Measurements from ENCODE around the gene GABRG3.
"Not testable (repeated sequence)": the region's sequence is repeated elsewhere in the genome, so short reads cannot be mapped to it uniquely, and the experiment has no call there.

Gene GABRG3

DNA sequence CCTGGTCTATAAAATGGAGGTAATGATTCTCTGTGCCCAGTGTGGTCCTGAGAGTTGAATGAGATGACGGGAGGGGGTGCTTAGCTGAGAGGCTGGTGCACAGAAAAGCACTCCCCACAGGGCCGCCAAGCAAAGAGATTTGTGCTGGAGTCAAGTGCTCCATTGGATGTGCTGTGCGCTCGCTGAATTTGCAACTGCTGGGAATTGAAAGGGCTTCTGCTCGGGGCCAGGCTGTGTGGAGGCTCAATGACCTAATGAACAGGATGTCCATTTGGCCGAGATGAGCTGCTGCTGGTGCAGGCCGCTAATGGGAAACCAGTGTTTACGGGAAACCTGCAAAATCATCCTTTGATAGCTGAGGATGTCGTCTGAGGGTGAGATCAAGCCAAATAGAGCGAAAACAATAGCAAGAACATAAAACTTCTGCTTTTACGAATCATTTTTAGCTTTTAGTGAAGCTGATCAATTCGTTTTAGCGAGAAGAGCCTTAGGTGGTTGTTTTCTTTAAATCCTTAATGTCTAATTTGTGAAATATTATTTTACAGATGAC, 211.7 kb downstream of the GABRG3 start:
- no peak for DNase-seq (ENCODE audit: low read depth)

DNA sequence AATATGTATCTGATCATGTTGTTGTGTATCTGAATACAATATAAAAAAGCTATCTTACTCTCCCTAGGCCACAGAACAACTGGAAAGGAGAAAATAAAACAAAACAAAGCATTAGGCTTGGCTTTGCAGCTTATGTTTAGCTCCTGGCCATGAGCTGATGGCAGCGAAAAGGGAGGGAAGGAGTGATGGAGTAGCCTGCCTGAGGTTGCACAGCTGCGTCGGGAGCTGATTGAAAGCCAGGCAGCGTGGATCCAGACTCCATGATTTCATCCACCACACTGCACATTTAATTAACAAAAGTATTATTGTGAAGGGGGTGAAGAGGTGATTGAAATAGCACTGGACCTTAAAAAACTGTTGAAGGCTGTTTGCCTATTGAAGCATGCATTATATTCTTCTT, 212.2 kb downstream of the GABRG3 start:
- no peak for DNase-seq (ENCODE audit: low read depth)

DNA sequence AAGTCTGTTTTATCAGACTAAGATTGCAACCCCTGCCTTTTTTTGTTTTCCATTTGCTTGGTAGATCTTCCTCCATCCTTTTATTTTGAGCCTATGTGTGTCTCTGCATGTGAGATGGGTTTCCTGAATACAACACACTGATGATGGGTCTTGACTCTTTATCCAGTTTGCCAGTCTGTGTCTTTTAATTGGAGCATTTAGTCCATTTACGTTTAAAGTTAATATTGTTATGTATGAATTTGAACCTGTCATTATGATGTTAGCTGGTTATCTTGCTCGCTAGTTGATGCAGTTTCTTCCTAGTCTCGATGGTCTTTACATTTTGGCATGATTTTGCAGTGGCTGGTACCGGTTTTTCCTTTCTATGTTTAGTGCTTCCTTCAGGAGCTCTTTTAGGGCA, 220.5 kb downstream of the GABRG3 start:
- not testable (repeated sequence) for DNase-seq (ENCODE audit: low read depth)

DNA sequence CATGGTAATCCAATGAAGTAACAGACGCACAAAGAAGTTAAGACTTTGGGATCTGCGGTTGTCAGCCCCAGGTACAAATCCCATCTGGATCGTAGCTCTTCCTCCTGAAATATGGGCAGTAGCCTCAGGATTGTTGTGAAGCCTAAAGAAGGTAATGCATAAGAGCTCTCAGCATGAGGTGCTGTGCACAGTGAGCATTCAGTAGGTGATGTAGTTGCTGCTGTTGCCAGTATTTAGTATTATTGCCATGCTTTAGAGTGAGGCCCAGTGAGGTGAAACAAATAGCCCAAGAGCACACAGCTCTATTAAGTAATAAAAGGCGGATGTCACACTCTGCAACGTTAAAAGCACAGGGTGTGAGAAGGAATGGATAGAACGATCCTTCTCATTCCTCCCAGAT, 225.7 kb downstream of the GABRG3 start:
- DNase-seq (ENCODE audit: low read depth), result no peak

DNA sequence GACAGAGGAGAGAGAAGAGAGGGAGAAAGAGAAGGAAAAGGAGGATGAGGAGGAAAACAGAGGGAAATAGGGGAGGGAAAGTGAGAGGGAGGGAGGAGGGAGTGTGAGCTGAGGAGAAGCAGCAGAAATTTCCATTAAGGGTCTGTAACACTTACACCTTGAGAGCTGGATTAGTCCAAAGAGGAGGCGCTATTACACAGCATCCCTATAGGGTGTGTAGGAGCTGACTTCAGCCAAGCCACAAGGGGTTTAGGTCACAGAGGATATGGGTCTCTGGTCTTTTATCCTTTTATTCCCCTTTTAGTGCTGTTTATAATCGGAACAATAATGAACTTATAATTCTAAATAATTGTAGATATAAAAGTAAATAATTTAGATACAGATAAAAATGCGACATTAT, 230.4 kb downstream of the GABRG3 start:
- DNase-seq (ENCODE audit: low read depth), result no peak

DNA sequence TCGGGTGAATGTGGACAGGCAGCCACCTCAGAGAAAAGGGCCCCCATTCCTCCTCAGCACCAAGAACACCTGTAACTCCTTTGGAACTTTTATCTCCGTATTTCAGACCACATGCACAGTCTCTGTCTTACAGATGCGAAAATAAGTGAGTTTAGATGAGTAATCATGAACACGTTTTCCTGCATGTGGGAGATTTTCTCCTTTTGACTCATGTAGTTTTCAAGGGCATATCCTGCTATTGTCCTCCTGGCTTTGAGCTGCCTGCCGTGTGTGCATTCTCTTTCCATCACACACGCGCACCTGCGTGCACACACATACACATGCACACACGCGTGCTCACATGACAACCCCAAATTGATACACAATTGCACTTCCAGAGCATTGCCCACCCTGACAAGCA, 239.2 kb downstream of the GABRG3 start:
- no peak for DNase-seq (ENCODE audit: low read depth)

DNA sequence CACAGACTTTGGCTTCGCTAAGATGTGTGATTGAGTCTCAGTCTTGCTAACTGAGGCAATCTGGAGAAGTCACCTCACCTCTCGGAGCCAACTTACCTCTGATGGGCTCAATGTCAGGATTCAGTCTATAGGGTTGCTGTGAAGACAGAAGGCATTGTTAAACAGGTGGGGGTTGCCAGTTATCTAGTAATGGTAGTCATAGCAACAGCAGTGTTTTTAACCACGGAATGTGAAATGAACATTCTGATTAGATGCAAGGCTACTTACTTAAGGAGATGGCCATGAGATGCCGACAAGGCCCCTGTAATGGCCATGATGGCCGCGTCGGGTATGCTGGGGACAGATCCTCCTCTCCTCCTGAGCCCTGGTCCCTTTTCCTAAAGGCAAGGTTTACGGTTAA, 243.1 kb downstream of the GABRG3 start:
- no peak for DNase-seq (ENCODE audit: low read depth)

DNA sequence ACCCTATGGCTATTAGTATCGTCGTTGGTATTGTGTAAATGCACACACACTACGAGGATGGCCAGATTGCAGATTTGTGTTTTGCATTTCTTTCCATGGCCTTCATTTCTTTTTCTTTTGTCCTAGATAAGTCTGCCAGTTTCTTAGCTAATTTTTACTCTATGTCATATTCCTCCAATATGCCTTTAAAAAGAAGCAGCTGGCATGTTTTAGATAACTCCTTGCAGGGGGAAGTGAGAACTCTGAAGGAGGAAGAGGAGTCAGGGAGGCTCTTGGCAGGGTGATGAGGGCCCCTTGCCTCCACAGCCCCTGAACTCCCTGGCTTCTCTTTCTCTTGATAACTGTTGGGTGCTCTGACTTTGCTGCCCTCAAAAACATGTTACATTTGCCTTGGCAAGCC, 244.0 kb downstream of the GABRG3 start:
- no peak for DNase-seq (ENCODE audit: low read depth)

DNA sequence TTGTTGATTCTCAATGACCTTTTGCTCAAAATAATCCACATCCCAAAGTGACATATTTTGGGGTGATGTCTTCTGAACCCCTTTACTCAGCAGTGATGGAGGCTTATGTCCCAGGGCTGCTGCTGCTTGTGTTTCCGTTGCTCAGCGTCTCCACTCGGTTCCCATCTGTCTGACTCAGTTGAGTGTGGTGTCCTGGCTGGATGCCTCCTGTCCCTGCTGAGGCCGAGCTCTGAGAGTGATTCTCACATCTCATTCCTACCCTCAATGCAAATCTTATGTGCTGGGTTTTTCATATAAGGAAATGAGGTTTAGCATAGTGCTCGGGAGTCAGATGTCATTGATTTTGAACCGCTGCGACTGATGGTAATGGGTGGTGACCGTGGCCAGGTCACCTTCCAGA, 247.4 kb downstream of the GABRG3 start:
- DNase-seq (ENCODE audit: low read depth), result no peak

DNA sequence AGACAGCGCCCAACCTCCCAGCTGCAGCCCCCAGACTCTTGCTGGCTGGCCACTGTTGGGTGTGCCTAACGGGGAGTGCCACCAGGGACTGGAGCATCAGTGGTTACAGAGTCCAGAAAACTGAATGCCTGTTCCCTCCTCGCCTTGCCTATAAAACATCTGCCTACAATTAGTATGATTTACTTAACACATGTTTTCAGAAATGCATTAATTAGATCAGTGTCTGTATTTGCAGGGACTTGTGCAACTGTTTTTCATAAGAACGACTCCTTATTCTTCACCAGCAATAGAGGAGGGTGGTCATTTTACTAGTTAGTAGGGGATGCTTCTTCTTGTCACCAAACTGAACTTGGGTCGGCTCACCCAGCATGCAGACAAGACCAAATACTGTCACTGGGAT, 248.7 kb downstream of the GABRG3 start:
- no peak for DNase-seq (ENCODE audit: low read depth)

DNA sequence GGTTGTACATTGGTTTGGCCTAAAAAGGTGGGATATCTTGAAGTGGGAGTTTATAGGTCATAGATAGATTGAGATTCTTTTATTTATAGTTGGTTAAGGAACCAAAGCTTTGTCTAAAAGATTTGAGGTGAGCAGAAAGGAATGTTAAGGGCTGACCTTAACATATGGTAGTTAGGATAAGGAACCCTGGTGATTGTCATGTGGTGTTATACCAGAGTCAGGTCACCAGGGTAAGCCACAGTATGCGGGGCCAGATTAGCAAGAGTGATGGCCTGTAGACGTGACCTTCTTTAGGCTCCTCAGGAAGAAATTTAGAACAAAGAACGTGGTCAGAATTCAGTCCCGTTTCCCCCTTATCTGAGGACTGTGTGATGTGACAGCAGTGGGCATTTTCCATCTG, 249.2 kb downstream of the GABRG3 start:
- DNase-seq (ENCODE audit: low read depth), result no peak

DNA sequence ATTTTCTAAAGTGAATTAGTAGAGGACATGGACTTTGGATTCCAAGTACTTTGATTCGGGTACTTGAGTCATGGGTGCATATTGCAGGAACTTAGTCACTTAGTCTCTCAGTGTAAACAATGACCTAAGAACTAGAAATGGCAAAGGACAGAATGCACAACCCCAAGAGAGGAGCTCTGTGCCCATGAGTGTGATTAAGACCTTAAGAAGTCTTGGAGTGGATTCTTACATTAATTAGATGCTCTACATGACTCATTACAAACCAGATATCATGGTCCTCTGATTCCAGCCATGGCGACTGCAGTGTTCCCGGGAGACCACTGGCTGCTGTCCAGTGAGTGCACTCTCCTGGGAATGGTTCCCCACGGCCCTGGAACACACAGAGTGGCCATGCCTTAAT, 251.5 kb downstream of the GABRG3 start:
- DNase-seq (ENCODE audit: low read depth), result no peak

DNA sequence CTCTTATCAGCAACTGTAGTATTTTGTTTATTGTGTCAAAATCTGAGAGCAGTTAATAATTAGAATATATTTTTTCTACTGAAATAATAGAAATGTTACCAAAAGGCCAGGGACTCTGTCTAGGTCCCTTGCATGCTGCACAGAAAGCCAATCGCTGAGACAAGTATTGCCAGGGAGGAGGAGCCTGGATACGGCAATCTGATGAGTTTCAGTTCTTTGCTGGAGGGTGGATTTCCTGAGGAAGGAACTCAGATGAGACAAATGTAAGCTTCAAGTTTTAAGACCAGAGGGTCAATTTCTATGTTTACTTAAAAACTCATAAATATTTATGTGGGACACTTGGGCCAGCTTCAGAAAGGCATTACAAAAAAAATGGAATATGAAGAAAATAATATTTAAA, 252.2 kb downstream of the GABRG3 start:
- DNase-seq (ENCODE audit: low read depth), result no peak

DNA sequence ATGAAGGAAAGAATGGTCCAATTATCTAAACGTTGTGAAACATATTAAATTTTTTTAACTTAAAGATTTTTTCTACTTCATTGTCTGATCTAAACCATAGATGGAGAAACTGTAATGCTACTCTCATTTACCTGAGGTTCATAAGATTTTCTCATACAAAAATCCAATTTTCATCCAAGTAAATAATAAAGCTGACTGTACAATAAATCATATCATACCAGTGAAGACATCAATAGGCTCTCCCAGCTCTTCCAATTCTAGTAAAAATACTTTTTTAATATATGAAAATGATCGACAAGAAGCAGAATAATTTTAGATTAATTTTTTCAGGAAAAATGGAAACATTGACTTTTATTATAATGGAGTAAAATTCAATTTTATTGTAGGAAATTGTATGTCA, 260.8 kb downstream of the GABRG3 start:
- DNase-seq (ENCODE audit: low read depth), result no peak

DNA sequence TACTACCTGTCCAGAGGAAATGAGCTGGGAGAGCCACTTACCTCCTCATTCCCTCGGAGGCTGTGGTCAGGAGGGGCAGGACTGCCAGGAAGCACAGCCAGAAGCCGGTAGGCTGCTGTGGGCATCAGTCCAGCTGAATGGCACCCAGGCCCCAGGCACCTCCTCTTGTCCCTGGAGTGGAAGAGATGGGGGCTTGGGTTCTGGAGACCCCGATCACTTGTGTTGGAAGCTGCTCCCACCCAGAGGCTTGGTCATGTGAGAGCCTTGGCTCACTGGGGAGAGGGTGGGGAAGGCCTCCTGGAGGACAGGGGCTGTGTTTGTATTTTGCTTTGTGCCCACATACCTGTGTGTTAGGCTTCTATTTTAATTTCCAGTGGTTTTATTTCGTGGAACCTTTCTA, 261.9 kb downstream of the GABRG3 start:
- no peak for DNase-seq (ENCODE audit: low read depth)

DNA sequence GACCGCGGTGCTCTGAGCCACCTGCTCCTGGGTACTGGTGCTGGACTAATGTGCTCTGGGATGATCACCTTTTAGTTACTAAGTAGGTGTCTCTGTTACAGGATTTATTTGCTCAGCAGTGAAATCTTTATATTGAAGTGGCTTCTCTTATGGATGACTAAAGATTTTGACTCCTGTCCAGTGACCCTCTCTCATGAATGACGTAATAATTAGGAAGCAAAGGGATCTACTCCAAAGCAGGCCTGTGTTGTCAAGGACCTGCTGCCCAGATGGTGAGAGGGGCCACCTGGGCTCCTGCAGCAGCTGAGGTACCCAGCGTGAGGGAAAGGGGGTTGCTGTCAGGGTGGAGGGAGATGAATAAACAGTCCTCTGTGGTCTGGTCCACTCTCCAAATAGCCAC, 263.6 kb downstream of the GABRG3 start:
- DNase-seq (ENCODE audit: low read depth), result no peak

DNA sequence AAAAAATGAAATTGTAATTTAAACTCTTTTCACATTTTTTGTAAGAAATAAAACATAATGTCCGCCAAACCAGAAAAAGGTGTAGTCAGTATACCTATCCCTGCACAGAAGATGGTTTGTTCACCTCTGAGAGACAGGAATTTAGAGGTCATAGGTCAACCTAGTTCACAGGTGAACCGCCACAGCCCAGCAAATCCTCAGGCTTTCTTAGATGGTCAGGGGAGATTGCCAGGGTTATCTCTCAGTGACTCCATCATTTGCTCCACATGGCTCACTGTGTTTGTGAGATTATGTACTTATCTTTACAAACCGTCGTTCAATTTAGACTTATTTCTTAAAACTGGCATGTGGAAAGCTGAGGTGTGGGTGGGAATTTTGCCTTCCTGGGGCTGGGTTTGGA, 264.2 kb downstream of the GABRG3 start:
- DNase-seq (ENCODE audit: low read depth), result no peak

DNA sequence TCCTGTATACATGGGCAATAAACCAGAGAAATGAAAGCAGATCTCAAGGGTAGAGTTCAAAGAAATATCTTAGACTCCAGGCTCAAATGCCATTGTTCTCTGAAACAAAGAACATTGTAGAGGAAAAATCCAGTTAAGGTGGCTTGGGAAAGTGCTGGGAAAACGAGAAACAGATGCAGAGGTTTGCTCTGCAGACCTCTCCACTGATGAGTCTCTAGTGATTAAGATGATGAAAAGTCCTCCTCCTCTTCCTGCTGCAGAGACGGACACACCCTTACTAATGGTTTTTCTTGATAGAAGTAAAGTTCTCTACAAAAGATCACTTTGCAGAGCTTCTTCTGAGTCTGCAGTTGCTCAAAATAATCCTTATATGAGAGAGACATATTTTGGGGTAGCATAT, 264.7 kb downstream of the GABRG3 start:
- DNase-seq (ENCODE audit: low read depth), result no peak

DNA sequence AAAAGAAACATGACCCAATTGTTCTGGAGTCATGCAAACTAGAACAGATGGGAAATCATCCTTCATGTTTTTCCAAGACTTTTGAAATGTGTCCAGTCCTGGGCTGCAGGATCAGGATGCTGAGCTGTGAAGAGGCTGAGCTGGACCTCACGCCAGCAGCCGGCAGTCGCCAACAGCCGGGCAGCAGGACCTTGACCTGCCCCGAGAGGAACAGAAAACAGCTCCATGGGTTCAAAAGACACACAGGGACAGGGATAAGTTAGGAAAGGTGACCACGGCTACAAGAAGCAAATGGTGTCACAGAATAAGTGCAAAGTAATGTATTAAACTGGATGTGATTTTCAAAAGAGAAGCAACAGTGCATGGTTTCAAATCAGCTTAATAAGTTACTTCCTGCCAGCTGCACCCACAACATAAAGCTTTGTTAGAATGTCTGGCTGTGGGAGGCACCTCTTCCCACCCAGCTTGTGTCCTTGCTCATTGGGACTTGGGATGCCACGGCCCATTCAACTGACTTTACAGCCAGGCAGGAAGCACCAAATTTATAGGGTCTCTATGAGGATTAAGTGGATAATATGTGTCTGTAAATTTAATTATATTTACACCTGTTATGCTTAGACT, 266.4 kb downstream of the GABRG3 start:
- DNase-seq (ENCODE audit: low read depth), result no peak

DNA sequence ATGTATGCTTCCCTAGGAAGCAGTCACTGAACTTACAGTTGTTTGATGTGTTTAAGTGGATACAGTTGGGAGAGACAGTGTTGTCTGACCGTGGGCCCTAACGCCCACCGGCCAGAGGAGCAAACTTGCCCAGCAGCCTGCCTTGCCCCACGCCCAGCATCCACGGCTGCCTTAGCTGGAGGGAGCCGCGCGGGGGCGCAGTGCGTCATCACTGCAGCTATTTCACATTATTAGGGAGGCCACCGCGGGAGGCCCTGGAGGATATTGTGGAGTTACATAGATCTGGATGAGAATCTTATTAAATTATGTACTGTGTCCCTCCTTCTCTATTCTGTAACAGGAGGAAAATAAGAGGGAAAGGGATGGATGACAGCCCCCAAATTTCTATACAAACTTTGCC, 267.2 kb downstream of the GABRG3 start:
- no peak for DNase-seq (ENCODE audit: low read depth)

DNA sequence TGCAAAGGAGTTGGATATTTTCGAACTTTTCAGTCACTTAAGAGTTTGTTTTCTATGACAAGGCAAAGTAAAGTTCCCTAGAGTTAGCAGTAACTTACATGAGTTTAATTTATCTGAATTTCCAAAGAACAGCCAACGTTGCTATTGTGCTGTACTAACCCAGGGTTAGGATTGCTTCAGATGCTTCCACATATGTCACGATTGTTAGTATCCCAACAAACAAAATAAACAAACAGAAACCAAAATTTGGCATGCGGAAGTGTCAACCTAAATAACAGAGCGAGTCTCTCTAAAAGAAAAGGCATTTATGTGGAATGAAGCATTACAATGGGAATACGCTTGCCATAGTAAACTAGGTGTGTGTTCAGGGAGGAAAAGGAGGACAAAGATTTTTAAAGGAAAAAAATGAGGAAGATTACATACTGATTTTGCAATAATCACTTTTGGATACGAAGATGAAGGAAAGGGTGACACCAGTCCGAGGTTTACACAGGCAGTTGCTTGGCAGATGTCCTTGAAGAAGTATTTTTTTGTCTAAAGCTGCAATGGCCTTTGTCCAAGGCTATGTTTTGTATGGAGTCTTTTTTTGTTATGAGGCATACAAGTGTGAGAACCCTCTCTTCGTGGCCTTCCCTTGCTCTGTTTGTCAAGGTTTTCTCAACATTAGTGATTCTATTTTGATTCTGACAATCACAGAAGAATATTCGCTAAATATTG, 267.9 kb downstream of the GABRG3 start:
- no peak for DNase-seq (ENCODE audit: low read depth)

DNA sequence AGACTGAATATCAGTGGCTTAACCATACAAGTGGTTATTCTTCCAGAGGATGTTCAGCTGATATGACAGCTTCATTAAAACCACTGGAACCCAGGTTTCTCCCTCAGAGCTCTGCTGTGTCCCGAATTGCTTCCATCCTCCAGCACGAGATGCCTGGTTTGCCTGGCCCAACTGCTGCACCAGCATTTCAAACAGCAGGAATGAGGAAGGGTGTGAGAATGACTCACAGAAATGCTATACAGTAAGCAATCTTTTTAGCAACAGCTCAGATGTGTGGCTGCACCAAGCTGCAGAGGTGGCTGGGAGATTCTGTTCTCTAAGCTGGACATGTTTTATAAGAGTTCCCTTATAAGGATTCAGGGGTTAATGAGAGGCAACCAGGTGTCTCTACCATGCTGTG, 271.0 kb downstream of the GABRG3 start:
- DNase-seq (ENCODE audit: low read depth), result no peak

DNA sequence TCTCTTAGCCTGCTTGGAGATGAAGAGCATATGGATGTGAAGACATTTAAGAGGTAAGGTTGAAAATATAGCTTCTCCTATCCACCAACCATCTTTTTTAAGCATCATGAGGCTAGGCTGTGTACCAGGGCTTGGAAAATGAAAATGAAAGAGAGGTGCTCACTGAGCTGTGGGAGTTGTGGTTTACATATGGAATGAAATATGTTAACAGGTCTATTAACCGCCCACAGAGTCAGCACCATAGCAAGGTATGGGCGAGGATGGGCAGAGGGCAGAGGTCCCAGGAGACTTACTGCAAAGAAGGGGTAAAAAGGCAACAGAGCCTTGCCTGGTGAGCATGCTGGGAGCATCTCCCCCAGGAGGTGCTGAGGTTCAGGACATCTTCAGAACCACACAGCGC, 273.1 kb downstream of the GABRG3 start:
- DNase-seq (ENCODE audit: low read depth), result no peak

DNA sequence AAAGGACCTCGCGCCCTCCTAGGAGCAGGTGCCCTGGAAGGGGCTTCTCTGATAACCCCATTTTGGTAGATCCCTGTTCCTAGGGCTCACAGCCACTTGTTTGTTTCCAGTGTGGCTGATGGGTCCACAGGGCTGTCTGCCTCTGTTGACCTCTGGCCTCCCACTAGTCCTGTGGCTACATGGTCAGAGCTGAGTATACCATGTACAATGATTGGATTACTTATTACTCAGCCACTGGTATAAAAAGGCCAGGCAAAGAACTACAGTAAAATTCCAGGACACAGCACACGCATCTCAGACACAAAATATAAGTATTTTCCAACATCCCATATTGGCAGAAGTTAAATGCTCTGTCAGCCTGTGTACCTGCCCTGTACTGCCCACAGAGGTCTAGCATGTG, 277.3 kb downstream of the GABRG3 start:
- DNase-seq (ENCODE audit: low read depth), result no peak
